ENCODE results near the gene TBX5.

Gene TBX5

GRCh38 chr12:114335607-114336006 is 70.3 kb downstream of the TBX5 start:
- Histone ChIP-seq H3K27ac (ENCODE audit: insufficient read depth, low read length, poor library complexity, severe bottlenecking) (no peak overlapping the region), H3K27me3 (replicated peaks; ENCODE audit: control insufficient read depth, insufficient read depth, low read length, poor library complexity, severe bottlenecking) (no peaks in the 10 kb centered on the region), H3K4me1 (ENCODE audit: control insufficient read depth, insufficient read depth, low read length, poor library complexity, severe bottlenecking) (no peaks in the 10 kb centered on the region), H3K9me3 (ENCODE audit: control insufficient read depth, low read length) (no peaks in the 10 kb centered on the region), H3K4me3 (ENCODE audit: insufficient read depth, low read depth, low read length, poor library complexity, severe bottlenecking) (no peak overlapping the region), H3K36me3 (ENCODE audit: control insufficient read depth, insufficient read depth, low read length) (no peaks in the 10 kb centered on the region)
- no peak for DNase-seq

- H3K4me3 ChIP-seq (ENCODE audit: insufficient read depth, low read depth, low read length, poor library complexity, severe bottlenecking) = no peak overlapping the region
- no peak for DNase-seq
These were observed 71.5 kb downstream of the TBX5 start for GRCh38 chr12:114334395-114334794.

GRCh38 chr12:114328292-114328691 is 77.7 kb downstream of the TBX5 start:
- H3K4me3 ChIP-seq (ENCODE audit: insufficient read depth, low read depth, low read length, poor library complexity, severe bottlenecking) = no peak overlapping the region
- H3K4me1 ChIP-seq (ENCODE audit: control insufficient read depth, insufficient read depth, low read length, poor library complexity, severe bottlenecking) = no peaks in the 10 kb centered on the region
- H3K36me3 ChIP-seq (ENCODE audit: control insufficient read depth, insufficient read depth, low read length) = no peaks in the 10 kb centered on the region
- no peak overlapping the region for H3K27ac ChIP-seq (ENCODE audit: insufficient read depth, low read length, poor library complexity, severe bottlenecking)
- no peaks in the 10 kb centered on the region for H3K9me3 ChIP-seq (ENCODE audit: control insufficient read depth, low read length)
- no peak for DNase-seq
- H3K27me3 ChIP-seq (replicated peaks; ENCODE audit: control insufficient read depth, insufficient read depth, low read length, poor library complexity, severe bottlenecking) = no peaks in the 10 kb centered on the region

More at GRCh38 chr12:114334395-114334794, 71.5 kb downstream of the TBX5 start:
- Histone ChIP-seq H3K27ac (ENCODE audit: insufficient read depth, low read length, poor library complexity, severe bottlenecking) (no peak overlapping the region), H3K9me3 (ENCODE audit: control insufficient read depth, low read length) (no peaks in the 10 kb centered on the region), H3K27me3 (replicated peaks; ENCODE audit: control insufficient read depth, insufficient read depth, low read length, poor library complexity, severe bottlenecking) (no peaks in the 10 kb centered on the region), H3K36me3 (ENCODE audit: control insufficient read depth, insufficient read depth, low read length) (no peaks in the 10 kb centered on the region), H3K4me1 (ENCODE audit: control insufficient read depth, insufficient read depth, low read length, poor library complexity, severe bottlenecking) (no peaks in the 10 kb centered on the region)

GRCh38 chr12:114327765-114328164 is 78.2 kb downstream of the TBX5 start:
- H3K36me3 ChIP-seq (ENCODE audit: control insufficient read depth, insufficient read depth, low read length) = no peaks in the 10 kb centered on the region
- no peaks in the 10 kb centered on the region for H3K9me3 ChIP-seq (ENCODE audit: control insufficient read depth, low read length)
- no peak overlapping the region for H3K27ac ChIP-seq (ENCODE audit: insufficient read depth, low read length, poor library complexity, severe bottlenecking)
- H3K27me3 ChIP-seq (replicated peaks; ENCODE audit: control insufficient read depth, insufficient read depth, low read length, poor library complexity, severe bottlenecking) = no peaks in the 10 kb centered on the region
- no peaks in the 10 kb centered on the region for H3K4me1 ChIP-seq (ENCODE audit: control insufficient read depth, insufficient read depth, low read length, poor library complexity, severe bottlenecking)
- no peak overlapping the region for H3K4me3 ChIP-seq (ENCODE audit: insufficient read depth, low read depth, low read length, poor library complexity, severe bottlenecking)
- no peak for DNase-seq

- H3K27ac ChIP-seq (ENCODE audit: insufficient read depth, low read length, poor library complexity, severe bottlenecking) = no peak overlapping the region
- no peaks in the 10 kb centered on the region for H3K27me3 ChIP-seq (replicated peaks; ENCODE audit: control insufficient read depth, insufficient read depth, low read length, poor library complexity, severe bottlenecking)
- H3K36me3 ChIP-seq (ENCODE audit: control insufficient read depth, insufficient read depth, low read length) = no peaks in the 10 kb centered on the region
- DNase-seq = no peak
- H3K9me3 ChIP-seq (ENCODE audit: control insufficient read depth, low read length) = no peaks in the 10 kb centered on the region
- H3K4me1 ChIP-seq (ENCODE audit: control insufficient read depth, insufficient read depth, low read length, poor library complexity, severe bottlenecking) = no peaks in the 10 kb centered on the region
- H3K4me3 ChIP-seq (ENCODE audit: insufficient read depth, low read depth, low read length, poor library complexity, severe bottlenecking) = no peak overlapping the region
These were observed 84.4 kb downstream of the TBX5 start for GRCh38 chr12:114321524-114321923.

GRCh38 chr12:114320968-114321367 is 85.0 kb downstream of the TBX5 start:
- Histone ChIP-seq H3K9me3 (ENCODE audit: control insufficient read depth, low read length) (no peaks in the 10 kb centered on the region), H3K4me3 (ENCODE audit: insufficient read depth, low read depth, low read length, poor library complexity, severe bottlenecking) (no peak overlapping the region), H3K27me3 (replicated peaks; ENCODE audit: control insufficient read depth, insufficient read depth, low read length, poor library complexity, severe bottlenecking) (no peaks in the 10 kb centered on the region), H3K4me1 (ENCODE audit: control insufficient read depth, insufficient read depth, low read length, poor library complexity, severe bottlenecking) (no peaks in the 10 kb centered on the region), H3K36me3 (ENCODE audit: control insufficient read depth, insufficient read depth, low read length) (no peaks in the 10 kb centered on the region), H3K27ac (ENCODE audit: insufficient read depth, low read length, poor library complexity, severe bottlenecking) (no peak overlapping the region)
- no peak for DNase-seq

GRCh38 chr12:114320101-114320500 is 85.8 kb downstream of the TBX5 start:
- no peaks in the 10 kb centered on the region for H3K4me1 ChIP-seq (ENCODE audit: control insufficient read depth, insufficient read depth, low read length, poor library complexity, severe bottlenecking)
- no peak for DNase-seq
- no peak overlapping the region for H3K27ac ChIP-seq (ENCODE audit: insufficient read depth, low read length, poor library complexity, severe bottlenecking)
- no peaks in the 10 kb centered on the region for H3K9me3 ChIP-seq (ENCODE audit: control insufficient read depth, low read length)
- no peak overlapping the region for H3K4me3 ChIP-seq (ENCODE audit: insufficient read depth, low read depth, low read length, poor library complexity, severe bottlenecking)
- H3K36me3 ChIP-seq (ENCODE audit: control insufficient read depth, insufficient read depth, low read length) = no peaks in the 10 kb centered on the region
- H3K27me3 ChIP-seq (replicated peaks; ENCODE audit: control insufficient read depth, insufficient read depth, low read length, poor library complexity, severe bottlenecking) = no peaks in the 10 kb centered on the region

- Histone ChIP-seq H3K27ac (ENCODE audit: insufficient read depth, low read length, poor library complexity, severe bottlenecking) (no peak overlapping the region), H3K9me3 (ENCODE audit: control insufficient read depth, low read length) (no peaks in the 10 kb centered on the region), H3K4me1 (ENCODE audit: control insufficient read depth, insufficient read depth, low read length, poor library complexity, severe bottlenecking) (no peaks in the 10 kb centered on the region), H3K36me3 (ENCODE audit: control insufficient read depth, insufficient read depth, low read length) (no peaks in the 10 kb centered on the region), H3K27me3 (replicated peaks; ENCODE audit: control insufficient read depth, insufficient read depth, low read length, poor library complexity, severe bottlenecking) (no peaks in the 10 kb centered on the region), H3K4me3 (ENCODE audit: insufficient read depth, low read depth, low read length, poor library complexity, severe bottlenecking) (no peak overlapping the region)
- DNase-seq = no peak
These were observed 86.5 kb downstream of the TBX5 start for GRCh38 chr12:114319422-114319821.

- no peak overlapping the region for H3K4me3 ChIP-seq (ENCODE audit: insufficient read depth, low read depth, low read length, poor library complexity, severe bottlenecking)
- DNase-seq = no peak
- no peaks in the 10 kb centered on the region for H3K27me3 ChIP-seq (replicated peaks; ENCODE audit: control insufficient read depth, insufficient read depth, low read length, poor library complexity, severe bottlenecking)
- H3K27ac ChIP-seq (ENCODE audit: insufficient read depth, low read length, poor library complexity, severe bottlenecking) = no peak overlapping the region
- no peaks in the 10 kb centered on the region for H3K9me3 ChIP-seq (ENCODE audit: control insufficient read depth, low read length)
- H3K4me1 ChIP-seq (ENCODE audit: control insufficient read depth, insufficient read depth, low read length, poor library complexity, severe bottlenecking) = no peaks in the 10 kb centered on the region
- H3K36me3 ChIP-seq (ENCODE audit: control insufficient read depth, insufficient read depth, low read length) = no peaks in the 10 kb centered on the region
These were observed 87.0 kb downstream of the TBX5 start for GRCh38 chr12:114318984-114319383.

GRCh38 chr12:114316076-114316475 is 89.9 kb downstream of the TBX5 start:
- no peaks in the 10 kb centered on the region for H3K36me3 ChIP-seq (ENCODE audit: control insufficient read depth, insufficient read depth, low read length)
- H3K4me1 ChIP-seq (ENCODE audit: control insufficient read depth, insufficient read depth, low read length, poor library complexity, severe bottlenecking) = no peaks in the 10 kb centered on the region
- H3K4me3 ChIP-seq (ENCODE audit: insufficient read depth, low read depth, low read length, poor library complexity, severe bottlenecking) = no peak overlapping the region
- no peak overlapping the region for H3K27ac ChIP-seq (ENCODE audit: insufficient read depth, low read length, poor library complexity, severe bottlenecking)
- DNase-seq = no peak
- H3K27me3 ChIP-seq (replicated peaks; ENCODE audit: control insufficient read depth, insufficient read depth, low read length, poor library complexity, severe bottlenecking) = no peaks in the 10 kb centered on the region
- H3K9me3 ChIP-seq (ENCODE audit: control insufficient read depth, low read length) = no peaks in the 10 kb centered on the region

Data from effector memory CD4-positive, alpha-beta T cell (primary cell).